ENCODE data around the gene PRKCH.

The PRKCH gene

DNA sequence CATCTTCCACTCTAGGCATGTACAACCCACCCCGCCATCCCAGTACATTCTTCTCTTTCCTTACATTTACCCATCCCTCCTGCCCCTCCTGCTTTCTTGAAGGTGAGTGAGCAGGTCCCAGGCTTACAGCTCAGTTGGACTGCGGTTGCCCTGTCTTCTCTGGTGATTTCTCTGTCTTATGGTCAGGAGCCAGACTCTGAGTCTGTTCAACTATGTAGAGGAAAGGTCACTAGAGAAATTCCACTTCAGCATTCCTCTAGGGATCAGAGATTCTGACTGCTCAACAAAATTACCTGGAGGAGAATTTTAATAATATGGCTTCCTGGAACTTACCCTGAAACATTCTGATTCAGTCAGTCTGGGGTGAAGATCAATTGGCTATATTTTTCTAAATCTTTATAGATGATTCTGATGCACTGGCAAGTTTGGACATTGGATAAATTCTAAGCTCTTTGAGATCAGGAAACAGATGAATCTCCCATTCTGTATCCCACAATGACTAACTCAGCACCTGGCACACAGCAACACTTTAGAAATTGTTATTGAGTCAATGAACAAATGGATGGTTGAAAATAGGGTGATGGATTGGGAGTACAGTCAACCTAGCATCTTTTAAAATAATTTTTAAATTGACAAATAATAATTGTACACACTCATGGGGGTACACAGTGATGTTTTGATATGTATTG is 245.3 kb downstream of the PRKCH start:
- no peak overlapping the region for H3K4me3 ChIP-seq (ENCODE audit: low read length)
- TF ChIP-seq, protein P1, sequence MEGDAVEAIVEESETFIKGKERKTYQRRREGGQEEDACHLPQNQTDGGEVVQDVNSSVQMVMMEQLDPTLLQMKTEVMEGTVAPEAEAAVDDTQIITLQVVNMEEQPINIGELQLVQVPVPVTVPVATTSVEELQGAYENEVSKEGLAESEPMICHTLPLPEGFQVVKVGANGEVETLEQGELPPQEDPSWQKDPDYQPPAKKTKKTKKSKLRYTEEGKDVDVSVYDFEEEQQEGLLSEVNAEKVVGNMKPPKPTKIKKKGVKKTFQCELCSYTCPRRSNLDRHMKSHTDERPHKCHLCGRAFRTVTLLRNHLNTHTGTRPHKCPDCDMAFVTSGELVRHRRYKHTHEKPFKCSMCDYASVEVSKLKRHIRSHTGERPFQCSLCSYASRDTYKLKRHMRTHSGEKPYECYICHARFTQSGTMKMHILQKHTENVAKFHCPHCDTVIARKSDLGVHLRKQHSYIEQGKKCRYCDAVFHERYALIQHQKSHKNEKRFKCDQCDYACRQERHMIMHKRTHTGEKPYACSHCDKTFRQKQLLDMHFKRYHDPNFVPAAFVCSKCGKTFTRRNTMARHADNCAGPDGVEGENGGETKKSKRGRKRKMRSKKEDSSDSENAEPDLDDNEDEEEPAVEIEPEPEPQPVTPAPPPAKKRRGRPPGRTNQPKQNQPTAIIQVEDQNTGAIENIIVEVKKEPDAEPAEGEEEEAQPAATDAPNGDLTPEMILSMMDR (IDR thresholded peaks at IDR 0.05; ENCODE audit: insufficient read depth, low read depth, low read length, missing control alignments): no peak
- peak; percentile 75 for DNase-seq (ENCODE audit: low read depth)

DNA sequence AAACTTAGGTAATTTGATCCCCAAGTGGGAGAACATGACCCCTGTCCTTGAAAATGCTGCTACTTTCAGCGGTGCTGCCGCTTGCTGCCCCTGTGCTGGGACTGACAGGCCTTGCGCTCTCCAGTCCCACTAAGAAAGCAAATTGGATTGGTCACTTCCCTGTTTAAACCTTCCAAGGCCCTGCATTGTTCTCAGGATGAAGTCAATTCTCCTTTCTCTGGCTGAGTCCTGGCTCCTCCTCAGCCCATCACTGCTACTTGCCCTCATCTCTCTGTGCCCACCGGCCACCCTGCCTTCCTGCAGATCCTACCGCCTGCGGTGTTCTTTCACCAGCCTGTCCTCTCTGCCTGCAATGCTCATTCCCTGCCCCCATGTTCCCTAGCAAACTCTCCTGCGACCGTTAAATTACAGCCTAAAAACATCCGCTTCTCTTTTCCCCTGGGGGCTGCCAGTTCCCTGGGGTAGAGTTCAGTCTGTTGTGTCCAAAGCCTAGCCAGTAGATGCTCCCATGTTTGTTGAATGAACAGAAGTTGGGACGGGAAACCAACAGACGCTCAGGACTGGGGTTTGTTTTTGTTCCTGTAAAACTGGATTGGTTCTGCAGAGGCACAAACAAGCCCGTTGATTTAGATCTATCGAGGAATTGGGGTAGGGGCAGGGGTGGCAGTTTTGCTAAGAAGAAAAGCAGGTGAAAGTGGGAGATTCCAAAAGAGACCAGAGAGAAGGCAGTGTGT is 246.6 kb downstream of the PRKCH start:
- no peak overlapping the region for H3K4me3 ChIP-seq (ENCODE audit: low read length)
- TF ChIP-seq, protein P1 (IDR thresholded peaks at IDR 0.05; ENCODE audit: insufficient read depth, low read depth, low read length, missing control alignments): no peak
- no peak for DNase-seq (ENCODE audit: low read depth)

DNA sequence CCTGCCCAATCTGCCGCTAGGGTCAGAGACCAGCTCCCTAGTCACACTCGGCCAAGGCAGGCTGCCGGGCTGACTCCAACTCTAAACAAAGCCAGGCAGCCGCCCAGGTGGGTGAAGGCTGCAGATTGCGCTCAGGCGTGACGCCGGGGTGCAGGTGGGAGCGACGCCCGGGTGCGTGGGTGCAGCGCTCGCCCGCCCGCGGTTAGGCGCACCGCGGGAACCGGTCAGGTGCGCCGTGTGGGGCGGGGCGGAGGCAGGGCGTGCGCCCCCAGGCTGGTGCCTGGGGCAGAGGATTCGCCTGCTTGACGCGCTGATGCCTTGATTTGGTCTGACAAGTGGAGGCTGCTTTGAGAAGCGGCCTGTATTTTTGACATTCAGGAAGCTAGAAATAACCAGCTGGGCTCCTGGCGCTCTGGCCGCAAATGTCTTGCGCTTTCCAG is 247.2 kb downstream of the PRKCH start:
- TF ChIP-seq, protein P1 (IDR thresholded peaks at IDR 0.05; ENCODE audit: insufficient read depth, low read depth, low read length, missing control alignments): no peak
- no peak overlapping the region for H3K4me3 ChIP-seq (ENCODE audit: low read length)
- peak; percentile 57 for DNase-seq (ENCODE audit: low read depth)

DNA sequence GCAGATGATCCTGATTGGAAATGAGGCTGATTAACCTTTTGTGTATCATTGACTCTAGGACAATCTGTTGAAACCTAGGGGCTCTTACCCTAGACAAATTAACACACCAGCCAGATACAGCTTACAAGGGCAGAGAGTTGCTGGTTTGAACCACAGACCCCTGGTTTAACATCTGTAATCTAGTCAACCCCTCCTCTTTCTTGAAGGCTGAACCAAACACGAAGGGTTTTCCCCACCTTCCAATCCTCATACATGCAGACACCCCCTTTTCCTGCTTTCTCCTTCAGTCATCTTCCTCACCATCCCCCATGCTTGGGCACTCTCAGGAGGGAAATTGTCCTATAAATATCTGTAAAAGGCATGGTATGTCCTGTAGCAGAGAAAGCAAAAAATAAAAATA is 247.9 kb downstream of the PRKCH start:
- DNase-seq (ENCODE audit: low read depth): no peak
- H3K4me3 ChIP-seq (ENCODE audit: low read length): no peak overlapping the region
- TF ChIP-seq, protein P1 (IDR thresholded peaks at IDR 0.05; ENCODE audit: insufficient read depth, low read depth, low read length, missing control alignments): no peak

DNA sequence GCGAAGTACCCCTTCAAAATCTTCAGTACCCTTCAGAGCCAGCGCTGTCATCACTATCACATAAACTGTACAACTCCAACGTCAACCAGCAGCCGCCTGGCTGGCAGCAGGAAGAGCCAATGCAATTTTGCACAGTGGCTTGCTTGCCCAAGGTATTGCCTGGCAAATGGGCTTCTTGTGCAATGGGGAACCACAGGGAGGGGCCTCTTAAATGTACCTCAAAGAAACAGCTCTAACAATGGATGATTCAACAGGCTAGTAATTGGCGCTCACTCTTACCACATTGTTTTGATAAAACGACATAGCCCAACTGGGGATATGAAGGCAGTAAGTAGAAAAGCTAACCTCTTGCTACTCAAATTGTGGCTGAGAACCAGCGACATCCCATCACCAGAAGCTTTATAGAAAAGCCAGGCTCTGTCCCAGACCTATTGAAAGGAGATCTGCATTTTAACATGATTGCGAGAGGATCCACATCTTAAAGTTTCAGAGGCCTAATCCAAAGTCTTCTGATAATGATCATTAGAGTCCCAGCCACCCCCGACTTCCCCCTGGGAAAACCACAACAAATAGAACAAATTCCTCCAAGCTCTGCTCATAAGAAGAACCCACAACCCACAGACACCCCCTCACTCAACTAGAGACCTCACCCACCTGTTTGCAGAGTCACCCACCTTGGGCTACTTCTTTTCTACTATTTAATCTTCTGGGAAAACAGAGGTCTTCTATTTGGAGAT is 248.6 kb downstream of the PRKCH start:
- TF ChIP-seq, protein P1 (IDR thresholded peaks at IDR 0.05; ENCODE audit: insufficient read depth, low read depth, low read length, missing control alignments): no peak
- no peak overlapping the region for H3K4me3 ChIP-seq (ENCODE audit: low read length)
- peak; percentile 97 for DNase-seq (ENCODE audit: low read depth)

DNA sequence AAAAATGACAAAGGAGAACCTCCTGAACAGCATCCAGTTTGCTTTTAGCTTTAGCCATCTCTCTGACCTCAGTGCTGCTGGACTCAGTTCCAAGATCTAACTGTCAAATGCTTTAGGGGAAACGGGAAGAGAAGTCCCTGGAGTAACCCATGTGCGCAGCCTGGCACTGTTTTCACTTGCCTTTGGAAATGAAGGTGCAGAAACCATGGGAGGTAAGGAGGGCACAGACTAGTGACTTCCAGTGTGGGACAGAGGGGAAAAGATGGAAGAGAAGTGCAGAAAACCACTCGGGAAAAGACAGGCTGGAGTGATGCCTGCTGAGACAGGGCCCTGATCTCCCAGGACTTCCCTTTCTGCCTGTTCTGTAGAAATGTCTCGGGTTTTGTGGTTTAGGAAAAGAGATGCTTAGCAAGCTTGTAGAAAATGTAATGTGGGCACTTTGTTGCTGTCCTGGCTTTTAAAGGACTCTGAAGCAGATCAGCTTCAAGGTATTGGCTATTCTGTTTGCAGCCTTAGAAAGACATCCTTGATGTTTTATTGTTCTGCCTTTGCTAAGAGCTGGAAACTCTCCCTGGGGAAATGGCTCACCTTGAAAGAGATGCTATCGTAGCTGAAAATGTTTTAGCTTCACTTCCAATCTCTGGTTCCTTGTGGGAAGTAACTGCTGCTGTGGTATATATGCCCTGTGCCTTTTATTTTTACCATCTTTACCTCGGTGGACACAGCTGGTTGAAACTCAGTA is 249.3 kb downstream of the PRKCH start:
- TF ChIP-seq, protein P1 (IDR thresholded peaks at IDR 0.05; ENCODE audit: insufficient read depth, low read depth, low read length, missing control alignments): no peak
- DNase-seq (ENCODE audit: low read depth): no peak
- H3K4me3 ChIP-seq (ENCODE audit: low read length): no peak overlapping the region

All from epithelial cell of esophagus (primary cell).